ENCODE measurements around the gene CENPS. TPM values are rescaled to one million over a fixed set of nuclear protein-coding genes. Genes with fewer than 3 reads are reported as not detected.
A peak's percentile ranks its signal among the peaks of the same experiment; 100 is the strongest.
"Not testable (repeated sequence)": the region's sequence is repeated elsewhere in the genome, so short reads cannot be mapped to it uniquely, and the experiment has no call there.

The CENPS gene
- polyA plus RNA-seq, 2 of the 4 experiments (the other 2 are of a cell fraction): 25.7 to 27.3 TPM

DNA sequence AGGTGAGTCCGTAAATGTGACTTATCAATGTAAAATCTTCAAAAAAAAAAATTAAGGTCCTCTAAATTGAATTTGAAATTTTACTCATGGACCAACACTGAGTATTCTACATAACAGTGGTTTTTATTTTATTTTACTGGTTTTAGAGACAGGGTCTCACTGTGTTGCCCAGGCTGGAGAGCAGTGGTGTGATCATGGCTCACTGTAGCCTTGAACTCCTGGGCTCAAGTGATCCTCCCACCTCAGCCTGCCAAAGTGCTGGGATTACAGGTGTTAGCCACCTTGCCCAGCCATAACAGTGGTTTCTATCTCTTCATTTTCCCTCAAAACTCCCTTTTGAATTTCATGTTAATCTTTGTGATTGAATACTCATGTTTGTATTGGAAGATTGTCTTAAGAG, 14.3 kb upstream of the CENPS start:
- H3K9me3 ChIP-seq; ATAC-seq; FAIRE-seq; DNase-seq (ENCODE audit: low read depth in 1 of 2, low spot score in 1 of 2): not testable (repeated sequence)
- WGBS (ENCODE audit: missing lambda C conversion rate): 47% methylated on average over 1 of the region's 1 CpG
- ChIA-PET POLR2A (interaction anchor here (1.0 to 2.4 kb wide), 5 partner anchors 8 to 29 kb away, joined by 4 to 25 read pairs (median 6); partner anchors contain the start of gene PGD), CTCF (interaction anchor here (0.9 to 2.3 kb wide), 7 partner anchors 8 to 38 kb away, joined by 3 to 17 read pairs (median 5); partner anchors contain the start of genes CENPS and PGD)
- peak overlapping the region; percentile 90 for H3K4me2 ChIP-seq
- H3K4me1 ChIP-seq: peaks cover 98% of the 10 kb centered on the region
- H3K27ac ChIP-seq: peak overlapping the region; percentile 95 to 99
- TF ChIP-seq TP53 (CRISPR knock-in tag; IDR thresholded peaks at IDR 0.05) (peak; percentile 59; the same call in 1 of the 2 replicates), EHF (CRISPR knock-in tag; IDR thresholded peaks at IDR 0.05) (0 out of 2 replicates have a peak, but pooled peaks have one; percentile 53), HEYL (CRISPR knock-in tag; IDR thresholded peaks at IDR 0.05) (peak; percentile 49)
- TF ChIP-seq, protein P1, sequence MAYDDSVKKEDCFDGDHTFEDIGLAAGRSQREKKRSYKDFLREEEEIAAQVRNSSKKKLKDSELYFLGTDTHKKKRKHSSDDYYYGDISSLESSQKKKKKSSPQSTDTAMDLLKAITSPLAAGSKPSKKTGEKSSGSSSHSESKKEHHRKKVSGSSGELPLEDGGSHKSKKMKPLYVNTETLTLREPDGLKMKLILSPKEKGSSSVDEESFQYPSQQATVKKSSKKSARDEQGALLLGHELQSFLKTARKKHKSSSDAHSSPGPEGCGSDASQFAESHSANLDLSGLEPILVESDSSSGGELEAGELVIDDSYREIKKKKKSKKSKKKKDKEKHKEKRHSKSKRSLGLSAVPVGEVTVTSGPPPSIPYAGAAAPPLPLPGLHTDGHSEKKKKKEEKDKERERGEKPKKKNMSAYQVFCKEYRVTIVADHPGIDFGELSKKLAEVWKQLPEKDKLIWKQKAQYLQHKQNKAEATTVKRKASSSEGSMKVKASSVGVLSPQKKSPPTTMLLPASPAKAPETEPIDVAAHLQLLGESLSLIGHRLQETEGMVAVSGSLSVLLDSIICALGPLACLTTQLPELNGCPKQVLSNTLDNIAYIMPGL (CRISPR knock-in tag; IDR thresholded peaks at IDR 0.05; ENCODE audit: borderline replicate concordance): 0 out of 2 replicates have a peak, but pooled peaks have one; percentile 65
- peak overlapping the region; percentile 10; the same call in 1 of the 3 replicates for H3K4me3 ChIP-seq

- WGBS (ENCODE audit: missing lambda C conversion rate): 83% methylated on average over 8 of the region's 8 CpGs
- ChIA-PET POLR2A (interaction anchor here (0.7 kb wide), 1 partner anchor 10 kb away, joined by 3 read pairs; no protein-coding TSS in a partner anchor), CTCF (interaction anchor here (1.0 to 5.5 kb wide), 4 partner anchors 9 to 41 kb away, joined by 3 to 38 read pairs (median 8); partner anchors contain the start of gene CENPS)
- not testable (repeated sequence) for H3K4me3 ChIP-seq; H3K9me3 ChIP-seq; H3K4me2 ChIP-seq; ATAC-seq; DNase-seq (ENCODE audit: low read depth in 1 of 2, low spot score in 1 of 2); FAIRE-seq
- Histone ChIP-seq H3K4me1 (peaks cover 98% of the 10 kb centered on the region), H3K27ac (peak overlapping the region; percentile 95 to 99)
These were observed 11.5 kb upstream of the CENPS start for GRCh38 chr1:10418741-10419140.

DNA sequence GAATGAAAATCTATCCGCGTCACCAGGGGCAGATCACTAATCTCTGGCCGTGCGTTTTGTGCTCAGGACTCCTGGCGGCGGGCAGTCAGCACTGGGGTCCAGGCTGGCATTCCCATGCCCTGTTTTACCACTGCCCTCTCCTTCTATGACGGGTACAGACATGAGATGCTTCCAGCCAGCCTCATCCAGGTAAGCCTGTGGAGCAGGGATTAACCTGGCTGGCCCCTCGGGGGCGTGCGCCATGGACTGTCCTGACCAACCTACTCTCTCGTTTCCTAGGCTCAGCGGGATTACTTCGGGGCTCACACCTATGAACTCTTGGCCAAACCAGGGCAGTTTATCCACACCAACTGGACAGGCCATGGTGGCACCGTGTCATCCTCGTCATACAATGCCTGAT, 10.9 kb upstream of the CENPS start:
- CTCF ChIA-PET: interaction anchor here (2.1 to 5.5 kb wide), 3 partner anchors 11 to 42 kb away, joined by 6 to 38 read pairs (median 10); partner anchors contain the start of gene CENPS
- DNase-seq (ENCODE audit: low read depth in 1 of 2, low spot score in 1 of 2): no peak
- FAIRE-seq: no peak
- Histone ChIP-seq H3K4me1 (peaks cover 98% of the 10 kb centered on the region), H3K4me3 (no peak overlapping the region), H3K27ac (peak overlapping the region; percentile 95 to 99; a peak in 4 of 6 replicates), H3K4me2 (no peak overlapping the region), H3K9me3 (no peaks in the 10 kb centered on the region)
- TF ChIP-seq, protein P2, sequence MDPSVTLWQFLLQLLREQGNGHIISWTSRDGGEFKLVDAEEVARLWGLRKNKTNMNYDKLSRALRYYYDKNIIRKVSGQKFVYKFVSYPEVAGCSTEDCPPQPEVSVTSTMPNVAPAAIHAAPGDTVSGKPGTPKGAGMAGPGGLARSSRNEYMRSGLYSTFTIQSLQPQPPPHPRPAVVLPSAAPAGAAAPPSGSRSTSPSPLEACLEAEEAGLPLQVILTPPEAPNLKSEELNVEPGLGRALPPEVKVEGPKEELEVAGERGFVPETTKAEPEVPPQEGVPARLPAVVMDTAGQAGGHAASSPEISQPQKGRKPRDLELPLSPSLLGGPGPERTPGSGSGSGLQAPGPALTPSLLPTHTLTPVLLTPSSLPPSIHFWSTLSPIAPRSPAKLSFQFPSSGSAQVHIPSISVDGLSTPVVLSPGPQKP (IDR thresholded peaks at IDR 0.05; ENCODE audit: low read depth, low read length): no peak
- TF ChIP-seq CHD4 (IDR thresholded peaks at IDR 0.05; ENCODE audit: borderline replicate concordance) (no peak), ZSCAN20 (CRISPR knock-in tag; IDR thresholded peaks at IDR 0.05) (no peak), RNF2 (IDR thresholded peaks at IDR 0.05; ENCODE audit: borderline replicate concordance, low read depth) (no peak), HOXB13 (CRISPR knock-in tag; IDR thresholded peaks at IDR 0.05; ENCODE audit: low read depth) (no peak), EHMT2 (IDR thresholded peaks at IDR 0.05; ENCODE audit: low read depth) (no peak), GATA3 (IDR thresholded peaks at IDR 0.05; ENCODE audit: borderline replicate concordance) (no peak), RAD21 (conservative IDR thresholded peaks at IDR 0.05 in 1 of 2, IDR thresholded peaks at IDR 0.05 in 1 of 2) (no peak)
- TF ChIP-seq, protein P3, sequence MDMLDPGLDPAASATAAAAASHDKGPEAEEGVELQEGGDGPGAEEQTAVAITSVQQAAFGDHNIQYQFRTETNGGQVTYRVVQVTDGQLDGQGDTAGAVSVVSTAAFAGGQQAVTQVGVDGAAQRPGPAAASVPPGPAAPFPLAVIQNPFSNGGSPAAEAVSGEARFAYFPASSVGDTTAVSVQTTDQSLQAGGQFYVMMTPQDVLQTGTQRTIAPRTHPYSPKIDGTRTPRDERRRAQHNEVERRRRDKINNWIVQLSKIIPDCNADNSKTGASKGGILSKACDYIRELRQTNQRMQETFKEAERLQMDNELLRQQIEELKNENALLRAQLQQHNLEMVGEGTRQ (IDR thresholded peaks at IDR 0.05): no peak
- ATAC-seq: no peak
- POLR2A ChIA-PET: no interaction called here
- WGBS (ENCODE audit: missing lambda C conversion rate): 79% methylated on average over 15 of the region's 15 CpGs

DNA sequence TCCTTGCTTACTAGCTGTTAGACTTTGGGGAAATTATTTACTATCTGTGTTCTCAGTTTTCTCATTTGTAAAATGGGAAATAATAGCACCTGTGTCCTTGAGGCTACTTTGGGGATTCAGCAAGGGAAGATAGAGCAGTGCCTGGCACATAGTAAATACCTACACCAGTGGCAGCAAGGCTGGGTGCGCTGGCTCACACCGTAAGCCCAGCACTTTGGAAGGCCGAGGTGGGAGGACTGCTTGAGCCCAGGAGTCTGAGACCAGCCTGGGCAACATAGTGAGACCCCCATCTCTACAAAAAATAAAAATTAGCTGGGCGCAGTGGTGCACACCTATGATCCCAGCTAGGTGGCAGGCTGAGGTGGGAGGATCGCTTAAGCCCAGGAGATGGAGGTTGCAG, 8.6 kb upstream of the CENPS start:
- Histone ChIP-seq H3K4me3 (no peak overlapping the region), H3K4me1 (peaks cover 80% of the 10 kb centered on the region), H3K9me3 (no peaks in the 10 kb centered on the region), H3K27ac (peak overlapping the region; percentile 64 to 99), H3K4me2 (peak overlapping the region; percentile 31; the same call in 1 of the 3 replicates)
- ATAC-seq (peak in 1 of 2 experiments; percentile 25; a peak in 3 of 6 replicates), DNase-seq (ENCODE audit: low read depth in 1 of 2, low spot score in 1 of 2) (no peak), FAIRE-seq (no peak)
- WGBS (ENCODE audit: missing lambda C conversion rate): 75% methylated on average over 5 of the region's 5 CpGs
- ChIA-PET CTCF (interaction anchor here (0.9 to 5.5 kb wide), 2 partner anchors 44 to 72 kb away, joined by 3 to 38 read pairs; no protein-coding TSS in a partner anchor), POLR2A (no interaction called here)
- TF ChIP-seq ZFP36 (IDR thresholded peaks at IDR 0.05; ENCODE audit: borderline replicate concordance, partially characterized antibody): no peak
- no peak for TF ChIP-seq TP53 (CRISPR knock-in tag; IDR thresholded peaks at IDR 0.05)
- peak; percentile 84 for TF ChIP-seq HOXA7 (CRISPR knock-in tag; IDR thresholded peaks at IDR 0.05)
- TF ChIP-seq JUNB (IDR thresholded peaks at IDR 0.05): no peak
- TF ChIP-seq HEYL (CRISPR knock-in tag; IDR thresholded peaks at IDR 0.05): 0 out of 2 replicates have a peak, but pooled peaks have one; percentile 19
- 0 out of 2 replicates have a peak, but pooled peaks have one; percentile 55 for TF ChIP-seq TFCP2L1 (CRISPR knock-in tag; IDR thresholded peaks at IDR 0.05)
- TF ChIP-seq, protein P4, sequence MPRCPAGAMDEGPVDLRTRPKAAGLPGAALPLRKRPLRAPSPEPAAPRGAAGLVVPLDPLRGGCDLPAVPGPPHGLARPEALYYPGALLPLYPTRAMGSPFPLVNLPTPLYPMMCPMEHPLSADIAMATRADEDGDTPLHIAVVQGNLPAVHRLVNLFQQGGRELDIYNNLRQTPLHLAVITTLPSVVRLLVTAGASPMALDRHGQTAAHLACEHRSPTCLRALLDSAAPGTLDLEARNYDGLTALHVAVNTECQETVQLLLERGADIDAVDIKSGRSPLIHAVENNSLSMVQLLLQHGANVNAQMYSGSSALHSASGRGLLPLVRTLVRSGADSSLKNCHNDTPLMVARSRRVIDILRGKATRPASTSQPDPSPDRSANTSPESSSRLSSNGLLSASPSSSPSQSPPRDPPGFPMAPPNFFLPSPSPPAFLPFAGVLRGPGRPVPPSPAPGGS (IDR thresholded peaks at IDR 0.05): no peak
- no peak for TF ChIP-seq ATOH8 (CRISPR knock-in tag; IDR thresholded peaks at IDR 0.05; ENCODE audit: low read depth)
- no peak for TF ChIP-seq HOXB5 (CRISPR knock-in tag; IDR thresholded peaks at IDR 0.05)
- TF ChIP-seq RAD21 (conservative IDR thresholded peaks at IDR 0.05 in 1 of 2, IDR thresholded peaks at IDR 0.05 in 1 of 2): no peak
- no peak for TF ChIP-seq ZNF302 (CRISPR knock-in tag; IDR thresholded peaks at IDR 0.05)
- TF ChIP-seq, protein P5, sequence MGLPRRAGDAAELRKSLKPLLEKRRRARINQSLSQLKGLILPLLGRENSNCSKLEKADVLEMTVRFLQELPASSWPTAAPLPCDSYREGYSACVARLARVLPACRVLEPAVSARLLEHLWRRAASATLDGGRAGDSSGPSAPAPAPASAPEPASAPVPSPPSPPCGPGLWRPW (IDR thresholded peaks at IDR 0.05): no peak

Measured in A549 (cell line).